ENCODE measurements around the gene SCNN1B.

SCNN1B gene

GRCh38 chr16:23323224-23324030 lies 21.3 kb downstream of the SCNN1B start:
- no peak overlapping the region for H3K4me3 ChIP-seq (ENCODE audit: low read depth, low read length)
- TF ChIP-seq, protein P1, sequence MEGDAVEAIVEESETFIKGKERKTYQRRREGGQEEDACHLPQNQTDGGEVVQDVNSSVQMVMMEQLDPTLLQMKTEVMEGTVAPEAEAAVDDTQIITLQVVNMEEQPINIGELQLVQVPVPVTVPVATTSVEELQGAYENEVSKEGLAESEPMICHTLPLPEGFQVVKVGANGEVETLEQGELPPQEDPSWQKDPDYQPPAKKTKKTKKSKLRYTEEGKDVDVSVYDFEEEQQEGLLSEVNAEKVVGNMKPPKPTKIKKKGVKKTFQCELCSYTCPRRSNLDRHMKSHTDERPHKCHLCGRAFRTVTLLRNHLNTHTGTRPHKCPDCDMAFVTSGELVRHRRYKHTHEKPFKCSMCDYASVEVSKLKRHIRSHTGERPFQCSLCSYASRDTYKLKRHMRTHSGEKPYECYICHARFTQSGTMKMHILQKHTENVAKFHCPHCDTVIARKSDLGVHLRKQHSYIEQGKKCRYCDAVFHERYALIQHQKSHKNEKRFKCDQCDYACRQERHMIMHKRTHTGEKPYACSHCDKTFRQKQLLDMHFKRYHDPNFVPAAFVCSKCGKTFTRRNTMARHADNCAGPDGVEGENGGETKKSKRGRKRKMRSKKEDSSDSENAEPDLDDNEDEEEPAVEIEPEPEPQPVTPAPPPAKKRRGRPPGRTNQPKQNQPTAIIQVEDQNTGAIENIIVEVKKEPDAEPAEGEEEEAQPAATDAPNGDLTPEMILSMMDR (IDR thresholded peaks at IDR 0.05; ENCODE audit: low read depth, low read length) = no peak

DNA sequence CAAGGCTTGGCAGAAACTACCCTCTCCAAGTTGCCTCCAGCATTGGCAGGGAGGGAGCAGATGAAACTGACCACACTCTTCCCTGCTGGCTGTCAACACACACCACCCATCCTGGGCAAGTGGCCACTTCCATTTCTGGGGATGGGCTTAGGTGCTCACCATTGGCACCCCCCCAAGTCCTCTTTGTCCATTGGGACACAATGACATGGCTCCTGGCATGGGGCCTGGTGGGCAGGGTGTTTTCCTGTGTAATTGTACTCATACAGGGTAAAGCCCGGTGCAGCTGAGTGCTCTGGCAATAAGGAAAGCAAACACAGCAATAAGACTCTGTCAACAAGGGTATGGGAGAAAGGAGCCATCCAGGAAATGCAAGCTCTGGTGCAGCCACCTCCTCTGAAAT lies 22.6 kb downstream of the SCNN1B start:
- H3K4me3 ChIP-seq (ENCODE audit: low read depth, low read length) = no peak overlapping the region
- TF ChIP-seq, protein P1 (IDR thresholded peaks at IDR 0.05; ENCODE audit: low read depth, low read length) = no peak

- TF ChIP-seq, protein P1 (IDR thresholded peaks at IDR 0.05; ENCODE audit: low read depth, low read length) = no peak
- H3K4me3 ChIP-seq (ENCODE audit: low read depth, low read length) = no peak overlapping the region
These were observed 25.7 kb downstream of the SCNN1B start for GRCh38 chr16:23327836-23328235.

- TF ChIP-seq, protein P1 (IDR thresholded peaks at IDR 0.05; ENCODE audit: low read depth, low read length) = no peak
- no peak overlapping the region for H3K4me3 ChIP-seq (ENCODE audit: low read depth, low read length)
These were observed 28.1 kb downstream of the SCNN1B start for GRCh38 chr16:23330161-23330560.

GRCh38 chr16:23330583-23331249 lies 28.6 kb downstream of the SCNN1B start:
- no peak overlapping the region for H3K4me3 ChIP-seq (ENCODE audit: low read depth, low read length)
- TF ChIP-seq, protein P1 (IDR thresholded peaks at IDR 0.05; ENCODE audit: low read depth, low read length) = no peak

- no peak overlapping the region for H3K4me3 ChIP-seq (ENCODE audit: low read depth, low read length)
- TF ChIP-seq, protein P1 (IDR thresholded peaks at IDR 0.05; ENCODE audit: low read depth, low read length) = no peak
These were observed 31.0 kb downstream of the SCNN1B start for GRCh38 chr16:23333034-23333579.
